Inflammatory macrophage treated with lipopolysaccharide for 1 hour (primary cell): ENCODE data around the gene LCA5L.
"Not testable (repeated sequence)": the region's sequence is repeated elsewhere in the genome, so short reads cannot be mapped to it uniquely, and the experiment has no call there.

Experiments used
- DNase-seq, 2 donors: peaks; one replicate each; pipeline ENCODE4 v3.0.0-alpha.2; 2020 to 2022

Gene LCA5L

DNA sequence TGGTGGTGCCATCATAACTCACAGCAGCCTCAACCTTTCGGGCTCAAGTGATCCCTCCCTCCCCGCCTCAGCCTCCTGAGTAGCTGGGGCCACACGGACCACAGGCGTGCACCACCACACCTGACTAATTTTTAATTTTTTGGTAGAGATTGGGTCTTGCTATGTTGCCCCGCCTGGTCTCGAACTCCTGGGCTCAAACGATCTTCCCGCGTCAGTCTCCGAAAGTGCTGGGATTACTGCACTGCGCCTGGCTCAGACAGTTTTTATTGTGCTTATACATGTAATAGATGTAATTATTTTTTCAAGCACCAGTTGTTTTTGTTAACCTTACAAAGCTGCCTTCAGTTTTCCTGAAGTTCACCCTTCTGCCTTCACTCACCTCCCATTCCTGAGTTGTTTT is 58.7 kb downstream of the LCA5L start:
- no peak for DNase-seq

GRCh38 chr21:39386194-39386593 is 59.4 kb downstream of the LCA5L start:
- DNase-seq: no peak

GRCh38 chr21:39385299-39386145 is 60.1 kb downstream of the LCA5L start:
- peak; percentile 49 to 52 for DNase-seq

DNA sequence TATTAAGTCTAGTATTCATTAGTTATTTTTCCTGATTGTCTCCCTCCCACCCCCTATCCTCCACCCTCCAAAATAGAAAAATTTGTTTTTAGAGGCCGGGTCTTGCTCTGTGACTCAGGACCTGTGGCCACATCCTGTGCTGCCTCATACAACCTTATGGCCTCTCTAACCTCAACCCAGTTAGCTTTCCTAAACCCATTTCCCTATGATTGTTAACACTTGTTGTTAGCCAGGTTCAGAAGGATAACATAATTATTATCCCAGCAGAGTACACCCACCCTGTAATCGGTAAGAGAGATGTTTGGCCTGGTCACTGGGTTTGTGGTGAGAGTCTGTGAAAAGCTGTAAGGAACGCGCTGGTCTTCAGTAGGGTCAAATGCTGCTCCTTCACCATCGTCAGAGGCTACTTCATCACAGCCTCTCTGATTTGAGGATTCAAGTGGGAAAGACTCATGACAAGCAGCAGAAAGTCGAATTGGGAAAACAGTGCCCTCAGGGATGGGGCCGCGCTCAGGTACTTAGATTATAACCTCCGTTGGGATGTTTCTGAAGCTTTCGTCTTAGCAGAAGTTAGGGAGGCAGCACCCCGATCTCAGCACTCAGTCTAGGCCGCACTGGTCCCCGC is 60.8 kb downstream of the LCA5L start:
- DNase-seq: no peak

- DNase-seq: not testable (repeated sequence)
Measured at GRCh38 chr21:39382096-39382495, 63.5 kb downstream of the LCA5L start.

DNA sequence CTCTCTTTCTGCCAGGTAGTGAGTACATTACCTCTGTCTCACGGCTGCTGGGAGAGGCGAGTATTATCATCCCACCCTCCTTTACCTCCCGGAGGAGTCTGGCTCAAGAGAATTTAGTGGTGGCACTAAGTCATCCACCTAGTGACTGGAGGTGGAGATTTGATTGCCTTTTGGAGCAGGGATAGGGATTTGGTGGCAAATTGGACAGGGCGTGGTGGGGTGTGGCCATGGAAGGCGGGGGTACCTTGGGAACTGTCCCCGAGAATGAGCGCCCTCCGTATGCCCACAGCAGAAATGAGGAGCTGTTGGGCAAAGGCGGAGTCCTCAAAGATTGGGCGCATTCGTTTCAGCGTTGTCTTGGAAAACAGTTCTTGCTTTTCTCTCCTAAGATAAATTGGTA is 64.6 kb downstream of the LCA5L start:
- DNase-seq: no peak

GRCh38 chr21:39379986-39380891 is 65.3 kb downstream of the LCA5L start:
- peak; percentile 93 to 95 for DNase-seq

- no peak for DNase-seq
Measured at GRCh38 chr21:39377444-39378050, 68.0 kb downstream of the LCA5L start.

- DNase-seq: no peak
Measured at GRCh38 chr21:39375446-39375845, 70.1 kb downstream of the LCA5L start.

DNA sequence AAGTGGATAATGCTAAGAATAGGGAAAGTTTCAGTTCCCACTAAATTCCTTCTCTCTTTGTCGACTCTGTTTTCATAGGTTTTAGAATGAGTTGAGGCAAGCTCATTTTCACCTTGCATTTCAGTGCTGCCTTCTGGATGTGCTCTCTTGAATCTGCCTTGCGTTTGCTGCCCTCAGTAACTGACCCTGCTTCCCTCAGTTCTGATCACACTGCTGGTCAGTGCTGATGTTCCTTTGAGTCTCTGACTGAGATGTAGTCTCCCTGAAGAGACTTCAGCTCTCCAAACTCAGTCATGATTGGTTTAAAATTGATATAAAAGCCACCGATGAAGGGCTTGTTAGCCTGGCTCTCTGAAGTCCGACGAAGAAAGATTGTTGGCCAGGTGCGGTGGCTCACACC is 71.5 kb downstream of the LCA5L start:
- no peak for DNase-seq

- peak; percentile 36 to 37 for DNase-seq
Measured at GRCh38 chr21:39373634-39374033, 71.9 kb downstream of the LCA5L start.

- DNase-seq: not testable (repeated sequence)
Measured at GRCh38 chr21:39369896-39370288, 75.7 kb downstream of the LCA5L start.

DNA sequence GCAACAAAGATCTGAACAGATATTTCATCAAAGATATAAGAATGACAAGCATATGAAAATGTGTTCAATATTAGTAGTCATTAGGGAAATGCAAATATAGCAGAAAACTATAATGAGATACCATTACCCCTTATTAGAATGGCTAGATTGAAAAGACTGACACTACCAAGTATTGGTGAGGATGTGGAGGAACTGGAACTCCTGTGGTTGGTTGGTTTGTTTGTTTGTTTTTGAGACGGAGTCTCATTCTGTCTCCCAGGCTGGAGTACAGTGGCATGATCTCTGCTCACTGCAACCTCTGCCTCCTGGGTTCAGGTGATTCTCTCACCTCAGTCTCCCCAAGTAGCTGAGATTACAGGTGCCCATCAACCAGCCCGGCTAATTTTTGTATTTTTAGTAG is 77.8 kb downstream of the LCA5L start:
- DNase-seq: no peak

- no peak for DNase-seq
Measured at GRCh38 chr21:39366563-39366962, 79.0 kb downstream of the LCA5L start.

DNA sequence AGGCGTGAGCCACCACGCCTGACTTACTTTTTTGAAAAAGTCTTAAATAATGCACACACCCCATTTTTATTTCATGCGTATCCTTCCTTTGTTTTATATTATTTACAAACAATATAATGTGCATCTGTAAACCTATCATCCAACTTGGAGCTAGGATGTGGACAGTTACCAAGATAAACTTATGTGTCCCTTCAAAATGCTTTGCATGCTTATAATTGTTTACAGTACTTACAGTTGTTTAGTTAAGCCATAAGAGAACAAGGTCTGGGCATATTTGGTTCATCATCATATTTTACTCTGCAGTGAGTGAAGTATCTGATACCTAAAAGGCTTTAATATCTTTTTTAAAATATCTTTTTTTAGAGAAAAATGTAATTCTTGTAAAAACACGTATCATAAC is 80.6 kb downstream of the LCA5L start:
- no peak for DNase-seq

DNA sequence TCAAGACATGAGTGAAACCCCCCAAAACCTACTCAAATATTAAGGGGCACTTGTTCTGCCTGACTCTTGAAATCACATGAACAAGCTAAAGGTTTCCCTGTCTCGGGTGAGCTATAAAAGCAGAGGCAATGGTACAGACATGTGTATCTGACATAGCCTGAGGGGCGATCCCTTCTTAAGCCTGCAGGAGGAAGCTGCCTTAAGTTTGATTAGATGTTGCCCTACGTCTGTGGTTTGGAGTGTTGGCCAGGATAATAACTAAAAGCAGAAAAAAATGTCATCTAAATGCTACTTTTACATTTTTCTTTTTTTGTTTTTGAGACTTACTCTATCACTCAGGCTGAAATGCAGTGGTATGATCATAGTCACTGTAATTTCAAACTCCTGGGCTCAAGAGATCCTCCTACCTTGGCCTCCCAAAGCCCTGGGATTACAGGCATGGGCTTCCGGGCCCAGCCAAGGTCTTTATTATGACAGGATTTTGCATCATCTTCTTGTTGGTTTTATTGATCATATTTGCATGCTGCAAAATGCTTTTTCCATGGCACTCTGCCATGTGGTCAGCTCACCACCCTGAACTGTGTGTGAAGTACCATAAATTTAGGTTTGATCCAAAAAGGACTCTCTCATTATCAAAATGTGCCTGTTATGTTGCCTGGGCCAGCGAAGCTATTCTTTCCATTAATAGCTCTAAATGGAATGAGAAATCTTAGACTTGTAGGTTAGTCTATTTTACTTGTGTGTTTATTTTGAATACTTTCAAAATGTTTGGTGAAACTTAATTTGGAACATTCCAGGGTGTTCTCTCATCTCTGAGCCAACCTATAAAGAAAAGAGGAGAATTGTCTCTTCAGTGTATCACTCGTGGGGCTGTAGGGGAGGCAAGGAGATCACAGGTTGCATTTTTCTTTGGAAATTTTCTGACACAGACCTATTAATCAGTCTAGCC is 81.7 kb downstream of the LCA5L start:
- DNase-seq: no peak

- no peak for DNase-seq
Measured at GRCh38 chr21:39362733-39363132, 82.8 kb downstream of the LCA5L start.

GRCh38 chr21:39359382-39359781 is 86.2 kb downstream of the LCA5L start:
- no peak for DNase-seq
